ENCODE results near the gene PLEKHH2. TPM values are rescaled to one million over a fixed set of nuclear protein-coding genes. Genes with fewer than 3 reads are reported as not detected.

PLEKHH2 gene
- total and polyA plus RNA-seq, 2 of the 13 experiments (the other 11 are each of a cell fraction or from before 2014, with no cell fraction given) = 1.1 to 3.0 TPM

GRCh38 chr2:43764086-43764705 is 127.1 kb downstream of the PLEKHH2 start (continued):
- TF ChIP-seq GZF1 (CRISPR knock-in tag; IDR thresholded peaks at IDR 0.05) (no peak), ZBTB8A (CRISPR knock-in tag; IDR thresholded peaks at IDR 0.05; ENCODE audit: borderline replicate concordance, low read depth) (no peak), PCBP2 (optimal IDR thresholded peaks at IDR 0.05; ENCODE audit: low read depth, low read length, poor library complexity, severe bottlenecking) (no peak)

DNA sequence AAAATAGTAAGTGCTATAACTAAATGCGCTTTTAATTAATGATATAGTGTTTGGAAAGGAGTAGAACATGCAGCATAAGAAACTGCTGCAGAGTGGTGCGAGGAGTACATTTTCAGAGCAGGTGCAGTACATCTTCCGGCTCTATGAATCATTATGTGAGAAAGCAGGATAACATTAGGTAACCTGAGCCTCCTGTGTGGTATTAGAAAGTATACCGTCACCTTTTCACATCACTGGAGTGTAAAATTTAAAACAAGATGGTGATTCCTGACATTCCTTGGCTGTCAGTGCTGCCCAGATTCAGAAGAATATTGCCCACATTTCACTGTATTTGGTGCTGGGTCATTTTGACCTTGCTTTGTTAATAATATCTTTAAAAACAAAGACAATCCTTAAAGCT is 128.9 kb downstream of the PLEKHH2 start:
- no peaks in the 10 kb centered on the region for H3K79me2 ChIP-seq (ENCODE audit: insufficient read depth, low read length)
- ChIA-PET CTCF (ENCODE audit: low intra/inter-chr PET ratio, low total read pairs) (no interaction called here), POLR2A (no interaction called here)
- no peak for ATAC-seq
- no peak overlapping the region for H3K4me3 ChIP-seq (replicated peaks in 1 of 3; ENCODE audit: insufficient read depth in 1 of 3, low read depth in 2 of 3, low read length in 3 of 3)
- no peak overlapping the region for H3K27ac ChIP-seq (ENCODE audit: extremely low read length, insufficient read depth, low read length)
- DNase-seq (ENCODE audit: low spot score) = no peak
- H3K9ac ChIP-seq (ENCODE audit: insufficient read depth, low read depth, low read length) = no peak overlapping the region
- no peaks in the 10 kb centered on the region for H3K36me3 ChIP-seq (replicated peaks in 1 of 2; ENCODE audit: control insufficient read depth in 1 of 2, insufficient read depth in 2 of 2, low read length in 2 of 2)
- no TSS peak for BruUV-seq (replicated peaks)
- in situ Hi-C loops (cut with HindIII; ENCODE audit: extremely low pct_ligation_motif_present, low pct_unique_long_range_greater_than_20kb) (no loop called here), intact Hi-C loops (cut with micrococcal nuclease; ENCODE audit: unreplicated experiment) (no loop called here)
- whole genome bisulfite sequencing (ENCODE audit: low lambda C conversion rate) = 85% methylated on average over 4 of the region's 4 CpGs
- H3K27me3 ChIP-seq (ENCODE audit: control insufficient read depth in 1 of 2, insufficient read depth in 2 of 2, low read length in 2 of 2) = no peaks in the 10 kb centered on the region
- no peaks in the 10 kb centered on the region for H3K9me3 ChIP-seq (ENCODE audit: low read length)
- H4K20me1 ChIP-seq (ENCODE audit: insufficient read depth, low read length) = no peaks in the 10 kb centered on the region
- no peak for FAIRE-seq
- no peak overlapping the region for H2AFZ ChIP-seq (ENCODE audit: low read length)
- H3K4me2 ChIP-seq (ENCODE audit: low read depth, low read length) = no peak overlapping the region
- no peak for TF ChIP-seq ZEB1 (IDR thresholded peaks at IDR 0.05; ENCODE audit: insufficient replicate concordance, low read depth)
- no peak for TF ChIP-seq ZNF143 (CRISPR knock-in tag; IDR thresholded peaks at IDR 0.05)
- no peak for TF ChIP-seq ZNF589 (CRISPR knock-in tag; conservative IDR thresholded peaks at IDR 0.05)
- no peak for TF ChIP-seq SKI (IDR thresholded peaks at IDR 0.05; ENCODE audit: partially characterized antibody)
- no peak for TF ChIP-seq RBM39 (IDR thresholded peaks at IDR 0.05; ENCODE audit: low read depth, low read length, poor library complexity, severe bottlenecking)
- no peak for TF ChIP-seq ZC3H13 (CRISPR knock-in tag; IDR thresholded peaks at IDR 0.05)
- no peak for TF ChIP-seq ZZZ3 (CRISPR knock-in tag; IDR thresholded peaks at IDR 0.05; ENCODE audit: borderline replicate concordance)
- no peak for TF ChIP-seq ZNF570 (CRISPR knock-in tag; IDR thresholded peaks at IDR 0.05; ENCODE audit: borderline replicate concordance)
- TF ChIP-seq ZNF263 (CRISPR knock-in tag; IDR thresholded peaks at IDR 0.05) = no peak
- 0 out of 2 replicates have a peak, but pooled peaks cover 5% of the 10 kb centered on the region for H3K4me1 ChIP-seq (ENCODE audit: insufficient read depth, low read length)
